Cerebellar nuclear complex (tissue), 1 donor: ENCODE results near the gene KRTAP21-2.
"Not testable (repeated sequence)": the region's sequence is repeated elsewhere in the genome, so short reads cannot be mapped to it uniquely, and the experiment has no call there.

Experiments used
- DNase-seq, 2 experiments: peaks; one replicate each; lab custom pipeline; 2025; lab: John Stamatoyannopoulos, UW

Gene KRTAP21-2

GRCh38 chr21:30747159-30747558 lies at the start of gene KRTAP21-2:
Gene KRTAP21-2 (minus strand): TSS chr21:30747259. CDS start chr21:30747202, 57 bp downstream.
- no peak for DNase-seq

DNA sequence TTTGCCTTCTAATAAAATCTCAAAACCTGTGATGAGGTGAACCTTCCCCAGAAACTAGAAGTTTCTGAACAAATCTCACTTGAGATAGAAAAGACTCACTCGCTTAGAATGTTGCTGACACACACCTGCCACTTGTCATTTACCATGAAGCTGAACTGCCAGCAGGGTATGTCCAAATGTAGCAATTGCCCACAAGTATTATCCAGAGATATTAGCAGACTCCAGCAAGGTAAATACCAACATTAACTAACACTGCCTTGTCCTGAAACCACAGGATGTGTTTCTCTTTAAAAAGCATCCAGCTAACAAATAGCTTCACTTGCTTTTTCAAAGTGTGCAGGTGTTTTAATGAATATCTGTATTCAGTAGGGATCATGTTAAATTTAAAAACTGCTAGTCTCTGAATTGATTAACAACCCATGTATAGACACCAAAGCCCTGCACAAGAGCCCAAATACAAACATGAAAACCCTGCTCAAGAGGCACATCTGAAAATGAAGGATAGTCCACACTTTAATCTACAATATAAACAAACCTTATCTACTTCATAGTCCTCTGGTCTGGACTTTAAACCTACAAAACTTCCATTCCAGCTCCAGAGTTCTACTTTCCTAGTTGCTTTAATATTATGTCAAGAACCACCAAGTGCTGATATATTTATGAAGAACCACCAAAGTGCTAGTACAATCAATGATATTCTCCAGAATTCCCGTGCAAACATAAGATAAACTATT lies 46.7 kb upstream of the KRTAP21-2 start:
- no peak for DNase-seq

DNA sequence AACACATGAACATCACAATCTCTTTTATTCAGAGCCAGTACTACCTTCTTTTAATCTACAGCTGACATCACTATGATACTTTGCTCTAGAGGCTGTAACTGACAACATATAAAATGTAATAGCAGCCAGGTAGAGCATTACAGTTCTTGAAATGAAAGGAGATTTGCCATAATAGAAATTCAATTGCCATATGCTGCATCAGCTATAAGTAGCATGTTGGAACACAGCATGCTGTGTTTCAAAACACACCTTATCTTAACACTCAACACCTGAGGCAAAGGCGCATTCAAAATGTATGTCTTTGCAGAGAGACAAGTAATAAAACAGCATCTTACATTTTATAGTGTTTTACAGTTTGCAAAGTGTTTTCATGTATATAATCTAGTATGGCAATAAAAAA lies 32.2 kb upstream of the KRTAP21-2 start:
- no peak for DNase-seq

DNA sequence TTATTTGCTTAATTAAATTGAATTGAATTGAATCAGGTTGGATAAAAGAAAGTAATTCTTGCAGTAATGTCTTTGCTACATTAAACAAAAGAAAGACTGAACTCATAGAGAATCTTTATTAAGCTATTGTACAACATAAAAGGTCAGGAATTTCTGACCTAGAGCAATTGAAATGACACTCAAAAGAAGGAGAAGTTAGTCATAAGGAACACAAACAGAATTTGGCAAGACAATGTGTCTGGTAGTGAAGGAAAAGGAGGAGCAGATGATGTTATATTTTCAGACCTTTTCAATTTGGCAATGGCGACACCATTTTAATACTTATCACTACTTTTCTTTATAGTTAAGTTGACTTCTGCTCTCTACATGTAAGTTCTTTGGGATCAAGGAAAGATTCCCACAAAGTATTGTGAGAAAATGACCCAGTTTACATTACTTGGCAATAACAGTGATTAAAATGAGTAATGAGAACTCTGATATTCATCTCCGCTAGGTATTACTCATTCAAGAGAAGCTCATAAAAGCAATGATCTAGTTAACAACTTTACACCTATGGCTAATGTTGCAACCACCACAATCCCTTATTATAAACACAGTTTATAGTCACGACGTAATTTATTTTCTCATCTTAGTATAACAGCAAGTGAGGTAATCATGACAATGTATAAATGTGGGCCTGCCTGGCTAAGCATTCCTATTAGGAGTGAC lies 22.8 kb upstream of the KRTAP21-2 start:
- DNase-seq = no peak

- no peak for DNase-seq
These were observed 13.7 kb upstream of the KRTAP21-2 start for GRCh38 chr21:30760776-30761175.

DNA sequence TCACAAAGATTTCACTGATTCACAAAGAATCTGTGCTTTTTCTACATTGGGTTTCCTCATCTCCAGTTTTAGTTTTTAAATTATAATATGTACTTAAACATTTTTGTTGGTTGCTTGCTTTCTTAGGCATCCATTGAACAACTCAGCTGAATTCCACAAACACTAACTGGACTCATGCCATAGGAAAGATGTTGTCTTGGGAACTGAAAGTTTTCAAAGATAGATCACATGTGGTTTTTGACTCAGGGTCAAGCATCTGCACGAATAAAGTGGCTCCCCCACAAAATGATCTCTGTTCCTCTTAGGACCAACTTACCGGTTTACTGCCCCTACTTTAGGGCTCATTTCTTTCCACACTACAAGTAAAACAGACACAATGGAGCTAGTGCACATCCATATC lies 11.2 kb upstream of the KRTAP21-2 start:
- no peak for DNase-seq

DNA sequence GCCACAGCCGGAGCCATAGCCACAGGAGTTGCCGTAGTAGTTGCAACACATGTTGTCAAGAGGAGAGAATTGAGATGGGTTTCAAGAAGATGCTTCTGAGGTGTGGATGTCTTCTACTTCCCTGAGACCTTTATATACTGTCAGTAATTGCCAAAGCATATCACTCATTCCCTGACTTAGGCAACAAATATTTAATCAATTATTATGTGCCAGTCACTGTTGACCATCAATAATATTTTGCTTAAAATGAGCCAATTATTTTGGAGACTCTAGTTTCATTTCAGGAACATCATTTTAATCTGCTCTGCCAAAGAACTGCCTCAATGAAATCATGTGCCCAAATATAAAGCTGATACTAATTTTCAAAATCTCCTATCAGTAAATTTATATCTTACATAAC lies 8.3 kb upstream of the KRTAP21-2 start, which contains the start of gene KRTAP21-1:
KRTAP21-1 (minus strand) TSS at position 101 of the 400 bp plus-strand sequence; CDS start at position 51, 50 bp downstream.
- not testable (repeated sequence) for DNase-seq

- DNase-seq = no peak
These were observed 6.6 kb downstream of the KRTAP21-2 start for GRCh38 chr21:30740462-30740861.

DNA sequence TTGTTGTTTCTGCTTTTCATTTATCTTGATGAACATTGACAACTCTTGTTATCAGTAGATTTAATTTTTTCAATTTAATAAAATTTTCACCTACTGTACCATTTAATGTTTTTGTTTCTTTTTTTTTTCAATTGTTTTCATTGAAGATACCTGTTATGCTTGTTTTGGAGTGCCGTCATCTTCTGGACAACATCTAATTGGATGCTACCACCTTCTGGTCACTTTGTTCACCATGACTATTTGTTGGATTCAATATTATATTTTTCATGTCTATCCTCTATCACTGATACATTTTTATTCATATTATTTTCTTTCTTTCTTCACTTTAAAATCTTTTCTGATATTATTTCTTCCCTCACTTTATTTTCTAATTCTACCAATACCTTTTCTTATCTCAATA lies 14.0 kb downstream of the KRTAP21-2 start:
- no peak for DNase-seq

DNA sequence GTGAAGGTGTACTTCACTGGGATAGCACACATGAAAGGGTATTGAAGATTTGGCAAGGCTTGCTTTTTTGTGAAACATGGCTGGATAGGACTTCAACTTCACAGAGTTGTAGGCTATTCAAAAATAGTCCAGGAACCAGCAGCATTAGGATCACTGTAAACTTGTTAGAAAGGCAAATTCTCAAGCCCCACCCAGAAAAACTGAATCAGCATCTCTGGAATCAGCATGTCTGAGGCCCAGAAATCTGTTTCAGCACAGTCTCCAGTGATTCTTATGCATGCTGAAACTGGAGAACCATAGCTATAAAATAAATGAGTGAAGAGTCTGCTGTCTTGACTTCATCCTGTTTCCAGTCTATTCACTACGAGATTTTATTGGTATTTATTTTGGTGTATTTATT lies 20.3 kb downstream of the KRTAP21-2 start:
- DNase-seq = no peak

GRCh38 chr21:30719401-30719800 lies 27.7 kb downstream of the KRTAP21-2 start:
- no peak for DNase-seq

- DNase-seq = no peak
These were observed 28.7 kb downstream of the KRTAP21-2 start, which contains the start of gene KRTAP21-3 for GRCh38 chr21:30718239-30718909. Gene KRTAP21-3 (minus strand): TSS chr21:30718777. CDS start chr21:30718759, 18 bp downstream.

DNA sequence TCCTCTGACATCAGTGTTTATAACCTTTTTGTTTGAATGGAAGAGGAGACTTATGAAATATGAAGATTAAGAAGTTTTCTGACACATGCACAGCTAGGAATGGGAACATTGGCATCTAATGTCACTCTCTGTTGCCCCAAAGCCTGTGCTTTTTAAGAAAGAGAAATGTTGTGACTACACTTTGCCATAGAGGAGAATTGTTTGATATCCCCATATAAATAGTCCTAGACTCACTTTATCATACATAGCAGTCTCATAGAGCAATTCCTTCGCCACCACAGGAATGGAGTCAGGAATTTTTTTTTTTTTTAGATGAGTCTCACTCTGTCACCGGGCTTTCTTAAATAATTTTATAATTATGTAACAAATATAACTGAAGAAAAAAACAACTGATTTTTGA lies 30.0 kb downstream of the KRTAP21-2 start:
- DNase-seq = no peak

- no peak for DNase-seq
These were observed 32.1 kb downstream of the KRTAP21-2 start for GRCh38 chr21:30714946-30715345.

- no peak for DNase-seq
These were observed 32.6 kb downstream of the KRTAP21-2 start for GRCh38 chr21:30714456-30714855.

DNA sequence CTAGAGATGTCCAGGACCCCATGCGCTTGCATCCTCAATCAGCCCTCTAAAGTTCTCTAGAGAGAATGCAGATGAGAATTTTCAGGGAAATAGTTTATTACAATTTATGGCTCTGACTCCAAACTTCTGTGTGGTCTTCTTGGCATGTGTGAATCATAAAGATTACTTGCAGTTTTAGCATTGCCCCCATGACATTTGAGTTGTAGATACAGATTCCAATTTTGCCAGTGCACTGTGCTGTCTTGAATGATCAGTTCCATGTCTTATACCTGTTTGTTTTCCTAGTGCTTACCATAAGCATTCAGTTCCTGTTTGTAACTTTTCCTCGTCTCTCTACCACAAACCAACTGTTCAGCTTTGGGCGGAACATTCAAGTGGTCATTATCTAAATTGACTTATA lies 33.3 kb downstream of the KRTAP21-2 start:
- DNase-seq = no peak

- DNase-seq = no peak
These were observed 36.6 kb downstream of the KRTAP21-2 start for GRCh38 chr21:30710499-30710898.

GRCh38 chr21:30707409-30707808 lies 39.6 kb downstream of the KRTAP21-2 start:
- no peak for DNase-seq
